Activated T-cell treated with anti-CD3 and anti-CD28 coated beads for 1 hour (primary cell): ENCODE data around the gene NOX5.

ENCODE experiments used
- DNase-seq: peaks from one replicate; pipeline ENCODE4 v3.0.0-alpha.2; 2020; ENCODE audit warnings: low read depth

The NOX5 gene

GRCh38 chr15:69082021-69082502 lies 67.6 kb downstream of the NOX5 start:
- no peak for DNase-seq

- DNase-seq = no peak
Measured at GRCh38 chr15:69082554-69082953, 68.1 kb downstream of the NOX5 start.

DNA sequence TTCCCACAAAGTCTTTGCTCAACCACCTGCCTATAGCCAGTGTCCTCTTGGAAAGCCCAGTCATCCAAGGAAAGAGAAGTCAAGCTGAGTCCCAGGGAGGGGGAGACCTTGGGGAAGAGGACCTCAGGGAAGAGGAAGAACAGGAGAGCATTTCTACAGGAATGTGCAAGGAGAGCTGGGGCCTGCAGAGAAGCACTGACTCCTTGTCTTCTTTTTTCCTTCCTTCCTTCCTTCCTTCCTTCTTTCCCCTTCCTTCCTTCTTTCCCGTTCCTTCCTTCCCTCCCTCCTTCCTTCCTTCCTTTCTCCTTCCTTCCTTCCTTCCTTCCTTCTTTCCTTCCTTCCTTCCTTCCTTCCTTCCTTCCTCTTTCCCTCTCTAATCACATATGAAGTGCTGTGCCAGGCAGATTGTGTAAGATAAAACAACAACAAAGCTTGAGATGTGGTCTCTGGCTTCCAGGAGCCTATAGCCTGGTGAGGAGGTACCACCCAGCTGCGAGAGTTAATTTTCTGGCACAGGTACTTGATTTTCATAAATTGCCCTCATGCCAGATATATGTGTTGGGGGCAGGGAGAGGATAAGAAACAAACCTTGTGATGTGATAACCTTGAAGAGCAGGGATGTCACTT lies 70.0 kb downstream of the NOX5 start:
- no peak for DNase-seq

GRCh38 chr15:69085325-69086081 lies 71.0 kb downstream of the NOX5 start:
- DNase-seq = no peak

- no peak for DNase-seq
Measured at GRCh38 chr15:69086427-69087204, 72.1 kb downstream of the NOX5 start.

DNA sequence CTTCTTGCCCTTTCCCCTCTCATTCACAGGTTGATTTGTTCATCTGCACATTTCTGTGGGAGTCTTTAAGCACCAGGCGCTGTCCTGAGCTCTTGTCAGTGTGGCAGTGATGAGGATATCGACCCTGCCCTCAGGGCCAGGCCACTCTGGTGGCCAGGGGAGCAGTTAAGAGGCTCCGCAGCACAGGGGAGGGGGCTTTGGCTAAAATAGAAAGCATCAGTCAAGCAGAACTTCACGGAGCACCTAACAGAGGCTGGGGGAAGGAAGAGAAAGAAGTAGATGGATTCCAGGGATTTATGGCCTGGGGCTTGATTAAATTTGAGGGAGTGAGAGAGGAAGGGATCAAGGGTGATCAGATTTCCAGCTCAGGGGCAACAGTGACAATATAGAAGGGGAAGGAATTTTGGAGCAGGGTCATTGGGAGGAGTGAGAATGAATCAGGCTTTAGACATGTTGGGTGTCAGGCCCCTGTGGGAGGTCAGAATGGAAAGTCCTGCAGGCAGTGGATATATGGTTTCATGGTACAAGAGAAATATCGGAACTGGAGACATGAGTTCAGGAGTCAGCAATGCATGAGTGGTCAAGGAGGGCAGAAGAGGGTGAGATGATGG lies 73.0 kb downstream of the NOX5 start:
- no peak for DNase-seq

GRCh38 chr15:69088300-69088965 lies 73.9 kb downstream of the NOX5 start:
- no peak for DNase-seq

- DNase-seq = no peak
Measured at GRCh38 chr15:69089258-69089657, 74.8 kb downstream of the NOX5 start.

GRCh38 chr15:69090197-69090948 lies 75.9 kb downstream of the NOX5 start:
- DNase-seq = no peak

- DNase-seq = no peak
Measured at GRCh38 chr15:69091654-69092053, 77.2 kb downstream of the NOX5 start.

DNA sequence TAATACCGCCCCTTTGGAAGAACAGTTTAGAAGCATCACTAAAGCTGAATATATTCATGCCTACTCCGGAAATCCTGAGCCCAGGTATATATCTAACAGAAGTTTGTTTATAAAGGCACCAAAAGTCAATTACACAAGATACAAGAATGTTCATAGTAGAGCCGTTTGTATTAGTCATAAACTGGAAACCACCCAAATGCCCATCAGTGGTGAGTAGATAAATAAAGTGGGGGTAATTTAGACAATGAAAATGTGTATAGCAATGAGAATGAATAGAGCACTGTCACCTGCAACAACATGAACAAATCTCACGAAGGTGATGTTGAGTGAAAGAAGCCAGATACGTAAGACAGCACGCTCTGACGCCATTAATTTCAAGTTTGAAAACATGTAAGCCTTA lies 77.7 kb downstream of the NOX5 start:
- no peak for DNase-seq

- DNase-seq = no peak
Measured at GRCh38 chr15:69093127-69093526, 78.6 kb downstream of the NOX5 start.

DNA sequence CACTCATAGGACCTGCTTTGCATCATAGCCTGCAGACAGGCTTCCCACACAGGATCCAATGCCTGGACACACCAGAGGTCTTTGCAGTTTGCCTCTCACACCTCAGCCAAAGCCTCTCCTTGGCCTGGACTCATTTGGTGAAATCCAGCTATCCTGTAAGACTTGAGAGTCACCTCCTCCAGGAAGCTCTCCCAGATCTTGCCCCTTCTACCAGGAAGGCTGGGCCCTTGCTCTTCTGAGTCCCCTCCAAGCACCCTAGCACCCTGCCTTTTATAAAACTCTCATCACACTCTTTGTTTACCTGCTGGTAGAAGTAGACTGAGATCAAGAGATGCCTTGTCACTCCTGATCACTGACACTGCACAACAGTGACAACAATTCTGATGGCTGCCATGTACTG lies 79.1 kb downstream of the NOX5 start:
- DNase-seq = no peak

DNA sequence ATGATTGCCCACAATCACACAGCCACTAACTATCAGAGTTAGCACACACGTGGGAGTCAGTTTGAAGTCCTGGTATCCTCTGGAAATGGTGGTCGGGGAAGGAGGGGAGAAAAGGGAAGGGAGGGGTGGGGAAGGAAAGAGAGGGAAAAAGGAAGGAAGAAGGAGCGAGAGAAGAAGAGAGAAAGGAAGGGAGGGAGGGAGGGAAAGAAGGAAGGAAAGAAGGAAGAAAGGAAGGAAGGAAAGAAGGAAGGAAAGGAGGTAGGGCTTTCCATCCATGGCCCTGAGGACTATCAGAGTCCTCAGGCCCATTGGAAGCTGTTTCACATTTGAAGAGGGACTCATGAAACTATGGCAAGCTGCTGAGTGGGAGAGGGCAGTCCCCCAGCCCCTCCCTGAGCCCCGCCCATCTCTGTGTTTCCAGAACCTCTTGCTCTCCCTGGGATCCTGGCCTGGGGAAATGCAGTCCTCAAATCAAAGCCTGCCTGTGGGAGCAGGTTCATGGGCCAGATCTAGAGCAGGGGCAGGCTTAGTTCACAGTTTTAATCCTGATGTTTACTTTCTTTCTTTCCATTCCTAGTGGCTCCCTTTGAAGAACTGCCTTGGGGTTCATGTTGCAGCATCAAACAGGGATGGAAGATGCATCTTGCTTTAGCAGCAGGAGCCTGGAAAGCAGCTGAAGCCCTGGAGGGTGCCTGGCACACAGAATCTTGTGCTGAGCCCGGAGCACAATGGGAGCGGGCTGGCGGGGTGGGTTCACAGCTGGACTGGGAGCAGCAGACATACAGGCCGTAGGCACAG lies 79.8 kb downstream of the NOX5 start:
- DNase-seq = no peak

- DNase-seq = no peak
Measured at GRCh38 chr15:69095274-69095673, 80.8 kb downstream of the NOX5 start.

DNA sequence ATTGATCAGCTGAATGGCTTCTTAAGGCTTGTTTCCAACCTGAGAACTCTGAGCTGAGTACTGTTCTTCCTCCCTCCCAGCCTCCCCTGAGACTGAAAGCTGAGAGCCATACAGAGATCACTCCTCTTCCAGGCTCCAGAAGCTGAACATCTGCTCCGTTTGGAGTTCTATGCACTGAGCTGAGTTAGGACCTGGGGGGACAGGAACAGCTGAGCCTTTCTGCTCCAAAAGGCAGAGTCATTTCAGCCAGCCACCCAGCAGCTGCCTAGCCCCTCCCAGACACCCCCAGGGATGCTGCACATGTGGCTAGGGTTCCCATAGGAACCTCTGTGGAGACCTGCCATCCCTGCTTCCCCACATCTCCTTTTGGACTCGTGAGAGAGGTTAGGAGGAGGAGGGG lies 81.7 kb downstream of the NOX5 start:
- no peak for DNase-seq

DNA sequence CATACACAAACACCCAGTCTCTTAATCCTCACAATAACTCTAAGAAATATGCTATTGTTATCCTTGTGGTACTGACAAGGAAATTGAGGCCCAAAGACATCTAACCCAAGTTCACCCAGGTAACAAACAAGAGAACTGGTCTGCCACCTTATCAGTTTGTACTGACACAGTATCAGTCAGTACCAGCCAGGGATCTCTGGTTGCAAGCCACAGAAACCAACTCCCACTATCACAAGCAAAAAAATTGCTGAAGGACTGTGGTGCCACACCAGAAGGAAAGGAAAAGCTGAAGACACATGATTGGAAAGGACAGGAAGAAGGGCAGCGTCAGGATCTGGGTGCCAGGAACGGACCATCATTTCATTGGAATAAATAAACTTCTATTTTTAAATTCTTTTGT lies 82.1 kb downstream of the NOX5 start:
- DNase-seq = no peak

GRCh38 chr15:69098771-69099170 lies 84.3 kb downstream of the NOX5 start:
- no peak for DNase-seq

DNA sequence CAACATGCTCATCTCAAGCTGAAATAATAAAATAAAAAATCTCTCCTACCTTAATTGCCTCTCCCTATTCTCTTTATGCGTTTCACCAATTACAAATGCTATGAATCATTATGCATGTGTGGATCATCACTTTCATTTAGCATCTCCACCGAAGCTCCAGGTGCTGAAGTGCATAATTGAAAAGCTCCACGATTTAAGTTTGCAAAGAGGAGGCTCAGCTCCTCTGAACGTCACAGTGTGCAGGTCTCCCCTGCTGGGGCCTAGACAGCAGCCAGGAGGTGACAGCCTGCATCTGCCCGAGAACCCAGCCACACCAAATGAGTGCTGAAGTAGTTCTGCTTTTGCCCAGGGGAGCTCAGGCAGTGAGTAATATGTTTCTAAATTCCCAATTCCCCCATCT lies 85.4 kb downstream of the NOX5 start:
- DNase-seq = no peak

DNA sequence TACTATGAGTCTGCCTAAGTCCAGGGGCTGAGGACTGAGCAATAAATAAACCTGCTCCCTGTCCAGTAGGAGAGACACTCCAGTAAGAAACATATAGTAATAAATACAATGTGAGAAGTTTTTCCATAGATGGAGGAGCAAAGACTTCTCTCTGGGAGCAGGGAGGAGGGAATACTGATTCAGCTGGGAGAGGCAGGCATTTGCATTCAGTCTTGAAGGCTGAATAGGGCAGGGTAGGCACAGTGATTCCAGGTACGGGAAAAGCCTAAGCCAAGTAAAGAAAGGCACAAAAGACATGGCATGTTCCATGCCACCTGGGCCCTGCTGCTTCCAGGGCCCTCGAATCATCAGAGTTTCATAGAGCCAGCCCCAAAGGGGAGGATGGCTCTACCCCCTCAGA lies 86.3 kb downstream of the NOX5 start:
- DNase-seq = no peak
